ENCODE results near the gene CRELD2. TPM values are rescaled to one million over a fixed set of nuclear protein-coding genes. Genes with fewer than 3 reads are reported as not detected.

Gene CRELD2
- polyA plus RNA-seq, 1 donor (not counting 4 experiments of a cell fraction or from before 2014, with no cell fraction given): 33.5 TPM

GRCh38 chr22:49924113-49924833, 5.8 kb downstream of the CRELD2 start:
- H3K27ac ChIP-seq (ENCODE audit: control insufficient read depth, insufficient read depth, low read length): no peak overlapping the region
- peaks cover 13 to 27% of the 10 kb centered on the region in 2 experiments for H3K36me3 ChIP-seq (ENCODE audit: control insufficient read depth in 2 of 2, extremely low read depth in 1 of 2, insufficient read depth in 2 of 2, low read length in 2 of 2)
- dilution Hi-C loops (cut with MboI; ENCODE audit: extremely low pct_ligation_motif_present, low sequenced_read_pairs): no loop called here

GRCh38 chr22:49925525-49926128, 7.2 kb downstream of the CRELD2 start:
- H4K20me1 ChIP-seq (ENCODE audit: control insufficient read depth, extremely low read depth, insufficient read depth, low read length): no peaks in the 10 kb centered on the region
- no peaks in the 10 kb centered on the region for H3K79me2 ChIP-seq (ENCODE audit: control insufficient read depth, insufficient read depth, low read length)
- no peaks in the 10 kb centered on the region for H3K9me1 ChIP-seq (ENCODE audit: control insufficient read depth, extremely low read depth, insufficient read depth, low read length)
- H3K9ac ChIP-seq (ENCODE audit: control insufficient read depth, extremely low read depth, insufficient read depth, low read length): no peak overlapping the region
- no peak for TF ChIP-seq EZH2 (IDR thresholded peaks at IDR 0.05; ENCODE audit: low read length)
- TF ChIP-seq CTCF (optimal IDR thresholded peaks at IDR 0.05 in 1 of 3, IDR thresholded peaks at IDR 0.05 in 1 of 3, conservative IDR thresholded peaks at IDR 0.05 in 1 of 3; ENCODE audit: extremely low read depth in 1 of 3, insufficient read depth in 2 of 3, low read length in 3 of 3): no peak
- H3K27me3 ChIP-seq (ENCODE audit: control insufficient read depth, extremely low read depth, insufficient read depth, low read length): peaks cover 8% of the 10 kb centered on the region
- H2AFZ ChIP-seq (ENCODE audit: control insufficient read depth, low read length): no peak overlapping the region
- H3K9me3 ChIP-seq (ENCODE audit: control insufficient read depth, low read depth, low read length): no peaks in the 10 kb centered on the region
- peaks cover 2% of the 10 kb centered on the region for H3K4me1 ChIP-seq (ENCODE audit: control insufficient read depth, extremely low read depth, insufficient read depth, low read length)
- DNase-seq (ENCODE audit: low read depth, low spot score): no peak
- H3K4me2 ChIP-seq (ENCODE audit: control insufficient read depth, extremely low read depth, insufficient read depth, low read depth, low read length): no peak overlapping the region
- dilution Hi-C loops (cut with MboI; ENCODE audit: extremely low pct_ligation_motif_present, low sequenced_read_pairs): no loop called here
- H3K4me3 ChIP-seq (ENCODE audit: control insufficient read depth in 2 of 3, extremely low read depth in 1 of 3, insufficient read depth in 2 of 3, low read depth in 1 of 3, low read length in 3 of 3): no peak overlapping the region
- H3K27ac ChIP-seq (ENCODE audit: control insufficient read depth, insufficient read depth, low read length): no peak overlapping the region
- peaks cover 9 to 23% of the 10 kb centered on the region in 2 experiments for H3K36me3 ChIP-seq (ENCODE audit: control insufficient read depth in 2 of 2, extremely low read depth in 1 of 2, insufficient read depth in 2 of 2, low read length in 2 of 2)
- no peak for FAIRE-seq

More at GRCh38 chr22:49924113-49924833, 5.8 kb downstream of the CRELD2 start:
- Histone ChIP-seq H3K27me3 (ENCODE audit: control insufficient read depth, extremely low read depth, insufficient read depth, low read length) (no peaks in the 10 kb centered on the region), H2AFZ (ENCODE audit: control insufficient read depth, low read length) (no peak overlapping the region), H3K4me3 (ENCODE audit: control insufficient read depth in 2 of 3, extremely low read depth in 1 of 3, insufficient read depth in 2 of 3, low read depth in 1 of 3, low read length in 3 of 3) (no peak overlapping the region), H3K4me1 (ENCODE audit: control insufficient read depth, extremely low read depth, insufficient read depth, low read length) (peaks cover 2% of the 10 kb centered on the region), H3K79me2 (ENCODE audit: control insufficient read depth, insufficient read depth, low read length) (peaks cover 1% of the 10 kb centered on the region), H4K20me1 (ENCODE audit: control insufficient read depth, extremely low read depth, insufficient read depth, low read length) (no peaks in the 10 kb centered on the region), H3K9ac (ENCODE audit: control insufficient read depth, extremely low read depth, insufficient read depth, low read length) (no peak overlapping the region), H3K9me1 (ENCODE audit: control insufficient read depth, extremely low read depth, insufficient read depth, low read length) (no peaks in the 10 kb centered on the region), H3K4me2 (ENCODE audit: control insufficient read depth, extremely low read depth, insufficient read depth, low read depth, low read length) (no peak overlapping the region), H3K9me3 (ENCODE audit: control insufficient read depth, low read depth, low read length) (no peaks in the 10 kb centered on the region)
- no peak for TF ChIP-seq EZH2 (IDR thresholded peaks at IDR 0.05; ENCODE audit: low read length)
- TF ChIP-seq CTCF (optimal IDR thresholded peaks at IDR 0.05 in 1 of 3, IDR thresholded peaks at IDR 0.05 in 1 of 3, conservative IDR thresholded peaks at IDR 0.05 in 1 of 3; ENCODE audit: extremely low read depth in 1 of 3, insufficient read depth in 2 of 3, low read length in 3 of 3): no peak
- DNase-seq (ENCODE audit: low read depth, low spot score): no peak
- FAIRE-seq: no peak
